K562 (cell line): ENCODE measurements around the gene HOXB3. TPM values are rescaled to one million over a fixed set of nuclear protein-coding genes. Genes with fewer than 3 reads are reported as not detected.

Experiments used
- ATAC-seq: fragments of 200-7000 bp; cut with Tn5 transposase; 3 replicates; pipeline ENCODE4 v1.9.1; 2020; ENCODE audit warnings: moderate library complexity
- BruUV-seq: library from RNA; stranded (reverse); fragments of 400-500 nt; replicated peaks from 2 replicates; lab custom pipeline; 2021; lab: Mats Ljungman, UMichigan
- CTCF ChIA-PET: fragments of 300-600 bp; formaldehyde crosslinking; extraction: SDS; loops from one replicate; lab custom pipeline; 2021; ENCODE audit warnings: low intra/inter-chr PET ratio; lab: Yijun Ruan, JAX
- POLR2A ChIA-PET: fragments of 300-600, 350-650 bp; sonication (Branson Sonifier 250); formaldehyde crosslinking; extraction: SDS; loops from one replicate; lab custom pipeline; 2021; ENCODE audit warnings: antibody characterized with exemption, inconsistent platforms; lab: Yijun Ruan, JAX
- DNase-seq, 4 experiments: peaks; one replicate each; pipeline versions ENCODE4 v3.0.0 to v3.0.0-alpha.2; 2011 to 2018; ENCODE audit warnings: low spot score in 3 of 4, mixed read lengths in 3 of 4; ENCODE audit errors: extremely low read depth in 1 of 4
- FAIRE-seq: peaks from 2 replicates; lab custom pipeline; 2011; peaks lifted over from hg19 to GRCh38; lab: Jason Lieb, UNC
- H2AFZ ChIP-seq: 2 replicates; pipeline ENCODE4 v1.6.0; 2011; ENCODE audit warnings: low read depth, low read length, control low read depth, inconsistent platforms
- H3K27ac ChIP-seq: fragments of 200-600 bp; 3 replicates; pipeline ENCODE4 v1.8.0; 2011; ENCODE audit warnings: low read depth, mild to moderate bottlenecking, control low read depth, inconsistent platforms, low read length, moderate library complexity, mixed read lengths; ENCODE audit errors: extremely low read depth
- H3K27me3 ChIP-seq, 2 experiments: fragments of 300-600 bp in 1 of 2; 2 replicates in 1 of 2; 3 replicates in 1 of 2; pipeline versions ENCODE4 v1.6.0 to v1.8.0; 2011; ENCODE audit warnings: inconsistent platforms in 2 of 2, low read length in 2 of 2, mild to moderate bottlenecking in 1 of 2, mixed read lengths in 1 of 2, moderate library complexity in 1 of 2; ENCODE audit not compliant: control insufficient read depth in 2 of 2, insufficient read depth in 2 of 2
- H3K36me3 ChIP-seq: fragments of 300-600 bp; 3 replicates; pipeline ENCODE4 v1.8.0; 2011; ENCODE audit warnings: mild to moderate bottlenecking, low read length, inconsistent platforms; ENCODE audit not compliant: control insufficient read depth, insufficient read depth
- H3K4me1 ChIP-seq, 2 experiments: fragments of 200-600 bp in 1 of 2; replicated peaks in 1 of 2; 2 replicates in 1 of 2; 3 replicates in 1 of 2; pipeline versions ENCODE4 v1.5.1 to v1.8.0; 2011; ENCODE audit warnings: inconsistent platforms in 2 of 2, low read length in 2 of 2, mild to moderate bottlenecking in 1 of 2, mixed read lengths in 1 of 2, moderate library complexity in 1 of 2; ENCODE audit not compliant: control insufficient read depth in 2 of 2, insufficient read depth in 2 of 2
- H3K4me2 ChIP-seq: 2 replicates; pipeline ENCODE4 v1.6.1; 2011; ENCODE audit warnings: low read length, control low read depth, inconsistent platforms, mixed read lengths; ENCODE audit not compliant: insufficient read depth
- H3K4me3 ChIP-seq: fragments of 200-600 bp; sonication (generic), shearing (Covaris generic); 2 replicates; pipeline ENCODE4 v1.5.1; 2016; ENCODE audit warnings: control low read depth, inconsistent platforms
- H3K79me2 ChIP-seq: fragments of 200-600 bp; 3 replicates; pipeline ENCODE4 v1.8.0; 2011; ENCODE audit warnings: low read length, inconsistent platforms; ENCODE audit not compliant: control insufficient read depth, insufficient read depth
- H3K9ac ChIP-seq, 2 experiments: 2 replicates each; pipeline versions ENCODE4 v1.6.0 to v1.6.1; 2011; ENCODE audit warnings: low read depth in 2 of 2, low read length in 2 of 2, control low read depth in 1 of 2, inconsistent platforms in 1 of 2, mild to moderate bottlenecking in 1 of 2, mixed read lengths in 1 of 2; ENCODE audit not compliant: insufficient read depth in 1 of 2
- H3K9me1 ChIP-seq: one replicate; pipeline ENCODE4 v1.6.0; 2011; ENCODE audit warnings: inconsistent platforms, mild to moderate bottlenecking, low read length, moderate library complexity; ENCODE audit not compliant: control insufficient read depth, insufficient read depth
- H3K9me3 ChIP-seq: replicated peaks from 2 replicates; pipeline ENCODE4 v1.5.1; 2011; ENCODE audit warnings: low read depth, low read length, inconsistent platforms; ENCODE audit not compliant: control insufficient read depth, insufficient read depth
- H4K20me1 ChIP-seq: replicated peaks from 2 replicates; pipeline ENCODE4 v1.6.1; 2011; ENCODE audit warnings: low read length, inconsistent platforms, mixed read lengths; ENCODE audit not compliant: control insufficient read depth, insufficient read depth
- HDGF ChIP-seq: fragments of 450-650 bp; IDR thresholded peaks from 2 replicates; pipeline ENCODE4 v1.6.1; 2016
- HMGXB4 ChIP-seq: sonication (generic); formaldehyde crosslinking; IDR thresholded peaks from 2 replicates; pipeline ENCODE4 v1.8.1; 2023; ENCODE audit warnings: mild to moderate bottlenecking, missing genetic modification reagents
- MAFF ChIP-seq: IDR thresholded peaks from 2 replicates; pipeline ENCODE4 v1.6.1; 2012; ENCODE audit warnings: low read length, improper control_type of control experiment
- MCM5 ChIP-seq: fragments of 450-650 bp; IDR thresholded peaks from 2 replicates; pipeline ENCODE4 v1.6.1; 2016; ENCODE audit warnings: low read depth
- MYNN ChIP-seq, 2 experiments: sonication (generic); formaldehyde crosslinking in 1 of 2; IDR thresholded peaks; 2 replicates each; pipeline versions ENCODE4 v1.5.0 to v1.6.1; 2016 to 2020; ENCODE audit warnings: antibody characterized with exemption in 1 of 2, missing genetic modification reagents in 1 of 2
- POLR2B ChIP-seq: fragments of 450-650 bp; IDR thresholded peaks from 2 replicates; pipeline ENCODE4 v1.6.1; 2018; ENCODE audit warnings: low read depth; ENCODE audit not compliant: partially characterized antibody
- PPARD ChIP-seq: fragments of 250-450 bp; sonication (Bioruptor Pico); IDR thresholded peaks from 2 replicates; pipeline ENCODE4 v1.8.0; 2022; ENCODE audit warnings: inconsistent platforms, mild to moderate bottlenecking, moderate library complexity
- RAD21 ChIP-seq, 2 experiments: fragments of 250-450 bp in 1 of 2; fragments of 450-650 bp in 1 of 2; sonication (Bioruptor Pico) in 1 of 2; formaldehyde crosslinking in 1 of 2; IDR thresholded peaks in 1 of 2; conservative IDR thresholded peaks in 1 of 2; 2 replicates each; pipeline versions ENCODE4 v1.4.0 to v1.8.0; 2020 to 2022; ENCODE audit warnings: mild to moderate bottlenecking in 2 of 2, moderate library complexity in 1 of 2
- SMAD2 ChIP-seq: fragments of 150-350 bp; IDR thresholded peaks from 2 replicates; pipeline ENCODE4 v1.6.1; 2014; ENCODE audit warnings: low read depth, mild to moderate bottlenecking, low read length
- SRSF1 ChIP-seq: fragments of 200-400 bp; formaldehyde crosslinking; IDR thresholded peaks from 2 replicates; pipeline ENCODE4 v1.6.1; 2017; ENCODE audit warnings: mild to moderate bottlenecking, low read depth, low read length, moderate library complexity
- ZNF121 ChIP-seq: sonication (generic); formaldehyde crosslinking; conservative IDR thresholded peaks from 2 replicates; pipeline ENCODE4 v1.8.0; 2022; ENCODE audit warnings: missing genetic modification reagents
- ZNF174 ChIP-seq: fragments of 250-450 bp; sonication (Bioruptor Pico); IDR thresholded peaks from 2 replicates; pipeline ENCODE4 v1.4.0; 2020; ENCODE audit warnings: mild to moderate bottlenecking
- ZNF24 ChIP-seq: fragments of 450-650 bp; IDR thresholded peaks from 2 replicates; pipeline ENCODE4 v1.6.1; 2016
- WGBS: fragments of 100-300 bp; shearing (Covaris generic); methylation state at CpG from one replicate; pipeline ENCODE4 v1.1.6; 2016; ENCODE audit warnings: low coverage, mixed read lengths; ENCODE audit not compliant: insufficient coverage; ENCODE audit errors: missing lambda C conversion rate; 5-methylcytosine and 5-hydroxymethylcytosine counted together
- in situ Hi-C: fragments of 300-500 bp; cut with MboI; formaldehyde crosslinking; loops from 4 replicates; pipeline ENCODE4 v1.15.0; 2018; ENCODE audit warnings: inconsistent platforms, mixed read lengths
- intact Hi-C: fragments of 100-400 bp; cut with micrococcal nuclease; formaldehyde crosslinking; loops from 2 replicates; pipeline ENCODE4 v1.14.2; 2022
- polyA plus RNA-seq, 8 experiments: library from polyadenylated mRNA; depleted of rRNA in 4 of 8; stranded (reverse) in 5 of 8; unstranded in 3 of 8; fragments of >200 nt; fragmentation: Nextera tagmentation in 2 of 8; fragmentation: Illumina TruSeq in 1 of 8; extraction: Ambion mirVana in 2 of 8; extraction: Trizol in 1 of 8; gene quantifications; 2 replicates each; pipeline versions ENCODE4 v1.2.1 to v1.2.3, GENCODE V29; 2011 to 2014; ENCODE audit warnings: inconsistent platforms in 1 of 8, missing spikeins in 1 of 8
- total RNA-seq, 7 experiments: library from RNA; depleted of rRNA in 6 of 7; stranded (reverse); fragments of >200 nt in 6 of 7; fragmentation: Illumina TruSeq in 2 of 7; extraction: Trizol in 2 of 7; gene quantifications; 2 replicates each; pipeline versions ENCODE4 v1.2.1 to v1.2.3, GENCODE V29; 2011 to 2021; ENCODE audit warnings: low replicate concordance in 1 of 7

The HOXB3 gene
- total and polyA plus RNA-seq, 9 of the 15 experiments (the other 6 are each of a cell fraction or from before 2014, with no cell fraction given): 2.4 to 41.3 (median 20.2) TPM

GRCh38 chr17:48578616-48579470 lies 11.2 kb downstream of the HOXB3 start:
- POLR2A ChIA-PET: interaction anchor here (0.6 to 1.0 kb wide), 5 partner anchors 17 to 483 kb away, joined by 3 read pairs; no protein-coding TSS in a partner anchor
- Histone ChIP-seq H3K27me3 (no peaks in the 10 kb centered on the region), H3K36me3 (peaks cover 25% of the 10 kb centered on the region; the same call in 2 of the 3 replicates), H3K79me2 (peaks cover 98% of the 10 kb centered on the region), H3K4me3 (peak overlapping the region; percentile 71), H3K9me1 (no peaks in the 10 kb centered on the region), H4K20me1 (no peaks in the 10 kb centered on the region), H3K4me1 (peaks cover 43 to 51% of the 10 kb centered on the region in 2 experiments), H3K27ac (peak overlapping the region; percentile 95), H3K4me2 (peak overlapping the region; percentile 93), H3K9me3 (no peaks in the 10 kb centered on the region), H3K9ac (peak overlapping the region; percentile 95 to 97), H2AFZ (peak overlapping the region; percentile 61; the same call in 1 of the 2 replicates)
- WGBS: under 1% methylated on average over 41 of the region's 43 CpGs
- no peak for FAIRE-seq
- in situ Hi-C loops: no loop called here
- ATAC-seq: peak; percentile 28
- CTCF ChIA-PET: interaction anchor here (0.7 kb wide), 1 partner anchor 239 kb away, joined by 4 read pairs; no protein-coding TSS in a partner anchor
- intact Hi-C loops: loop anchor here (1.0 kb wide), 1 partner anchor 32 kb away; no protein-coding TSS in a partner anchor
- peak in 3 of 4 experiments; percentile 57 to 62 (median 60) for DNase-seq
- TSS peak; percentile 62 for BruUV-seq
- TF ChIP-seq ZNF121 (no peak), MCM5 (no peak), ZNF174 (CRISPR knock-in tag) (no peak), PPARD (CRISPR knock-in tag) (no peak), SMAD2 (no peak), HMGXB4 (CRISPR knock-in tag) (0 out of 2 replicates have a peak, but pooled peaks have one; percentile 40), MAFF (no peak), MYNN (IDR thresholded peaks at IDR 0.05) (no peak), MYNN (CRISPR knock-in tag; IDR thresholded peaks at IDR 0.05) (no peak), RAD21 (CRISPR knock-in tag; conservative IDR thresholded peaks at IDR 0.05 in 1 of 2, IDR thresholded peaks at IDR 0.05 in 1 of 2) (0 out of 4 replicates have a peak, but pooled peaks of 1 of the 2 experiments have one; percentile 1), SRSF1 (no peak), POLR2B (no peak), ZNF24 (no peak), HDGF (no peak)
